LNCaP clone FGC (cell line): ENCODE measurements around the gene C8A.

Experiments
- DNase-seq: peaks from one replicate; pipeline ENCODE4 v3.0.0-alpha.2; 2011; ENCODE audit warnings: low read depth
- H3K4me3 ChIP-seq: 2 replicates; pipeline ENCODE4 v1.5.1; 2011; ENCODE audit warnings: mild to moderate bottlenecking, low read depth, low read length, control low read depth
- CTCF ChIP-seq: IDR thresholded peaks from 2 replicates; pipeline ENCODE4 v1.5.1; 2012; ENCODE audit warnings: mild to moderate bottlenecking; ENCODE audit not compliant: control insufficient read depth, insufficient read depth; ENCODE audit errors: extremely low read depth

The C8A gene

GRCh38 chr1:56825436-56825835, 29.2 kb upstream of the C8A start:
- TF ChIP-seq CTCF = no peak
- DNase-seq = no peak
- no peak overlapping the region for H3K4me3 ChIP-seq

DNA sequence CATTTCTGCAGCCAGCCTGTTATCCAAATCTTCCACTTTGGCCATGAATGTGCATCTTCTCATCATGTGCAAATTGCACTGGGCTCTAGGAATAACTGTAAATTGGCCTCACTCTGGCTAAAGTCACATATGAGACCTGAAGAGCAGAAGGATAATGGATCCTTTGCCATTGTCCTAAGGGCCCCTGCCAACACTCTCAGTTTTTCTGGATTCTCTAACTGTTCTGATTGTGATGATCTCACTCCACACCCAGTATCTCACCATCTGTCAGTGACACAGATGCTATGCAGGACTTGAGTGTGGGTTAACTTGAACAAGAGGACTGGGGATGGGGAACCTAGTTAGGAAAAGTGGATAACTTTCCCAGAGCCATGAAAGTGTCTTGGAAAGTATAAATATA, 26.9 kb upstream of the C8A start:
- TF ChIP-seq CTCF = no peak
- DNase-seq = no peak
- H3K4me3 ChIP-seq = no peak overlapping the region

GRCh38 chr1:56830052-56830451, 24.5 kb upstream of the C8A start:
- no peak overlapping the region for H3K4me3 ChIP-seq
- no peak for TF ChIP-seq CTCF
- DNase-seq = no peak

- peak; percentile 94 for TF ChIP-seq CTCF
- no peak overlapping the region for H3K4me3 ChIP-seq
- DNase-seq = no peak
Measured at GRCh38 chr1:56831871-56832693, 22.5 kb upstream of the C8A start.

- no peak for TF ChIP-seq CTCF
- H3K4me3 ChIP-seq = no peak overlapping the region
- DNase-seq = no peak
Measured at GRCh38 chr1:56833088-56833487, 21.5 kb upstream of the C8A start.

DNA sequence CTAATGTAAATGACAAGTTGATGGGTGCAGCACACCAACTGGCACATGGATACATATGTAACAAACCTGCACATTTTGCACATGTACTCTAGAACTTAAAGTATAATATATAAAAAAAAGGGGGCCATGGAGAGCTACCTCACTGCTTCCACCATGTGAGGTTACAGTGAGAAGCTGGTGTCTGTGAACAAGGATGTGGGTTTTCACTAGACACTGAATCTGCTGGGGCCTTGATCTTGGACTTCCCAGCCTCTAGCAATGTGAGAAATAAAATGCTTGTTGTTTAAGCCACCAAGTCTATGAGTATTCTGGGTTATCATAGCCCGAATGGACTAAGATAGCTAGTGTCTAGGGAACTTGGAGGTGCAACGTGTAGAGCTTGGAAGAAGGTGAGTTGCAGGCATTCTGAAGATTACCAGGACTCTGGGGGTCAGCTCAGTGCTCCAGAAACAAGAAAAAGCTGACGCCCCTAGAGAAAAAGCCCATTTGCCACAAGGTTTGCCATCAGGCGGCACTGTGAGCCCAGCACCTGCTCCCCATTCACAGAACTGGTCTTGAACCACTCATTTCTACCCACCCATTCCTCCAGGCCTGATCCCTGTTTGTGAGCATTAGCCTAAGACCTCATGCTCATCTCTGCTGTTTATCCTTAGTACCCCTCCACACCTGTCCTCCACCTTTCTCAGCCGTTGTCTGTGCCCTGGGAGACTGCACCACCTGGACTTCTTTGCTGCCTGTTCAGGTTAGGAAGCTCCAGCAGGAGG, 20.3 kb upstream of the C8A start:
- TF ChIP-seq CTCF = no peak
- DNase-seq = no peak
- no peak overlapping the region for H3K4me3 ChIP-seq
